HCT116 (cell line): Measurements from ENCODE around the gene ZDHHC19. TPM values are rescaled to one million over a fixed set of nuclear protein-coding genes. Genes with fewer than 3 reads are reported as not detected.

ENCODE experiments used
- ATAC-seq: fragments of 200-7000 bp; cut with Tn5 transposase; 2 replicates; pipeline ENCODE4 v1.9.1; 2020; ENCODE audit warnings: mild to moderate bottlenecking, moderate library complexity
- BruUV-seq: library from RNA; stranded (reverse); fragments of 400-500 nt; replicated peaks from 2 replicates; lab custom pipeline; 2021; lab: Mats Ljungman, UMichigan
- CTCF ChIA-PET: fragments of 300-600 bp; sonication (Branson Sonifier 250); formaldehyde crosslinking; loops from one replicate; lab custom pipeline; 2021; ENCODE audit warnings: antibody characterized with exemption; lab: Charles Lee
- POLR2A ChIA-PET: fragments of 300-600, 350-600 bp; sonication (Branson Sonifier 250); formaldehyde crosslinking; loops from one replicate; lab custom pipeline; 2021; ENCODE audit warnings: antibody characterized with exemption; lab: Charles Lee
- RAD21 ChIA-PET, 2 experiments: fragments of 300-600 bp; sonication (Branson Sonifier 250); formaldehyde crosslinking; loops; one replicate each; lab custom pipeline; 2023; ENCODE audit warnings: low total read pairs in 2 of 2; ENCODE audit not compliant: uncharacterized antibody in 2 of 2, unreplicated experiment in 2 of 2, low non-redundant PET in 1 of 2; lab: Charles Lee
- DNase-seq: peaks from one replicate; pipeline ENCODE4 v3.0.0-alpha.2; 2010; ENCODE audit warnings: low read depth, low spot score
- H2AFZ ChIP-seq: fragments of 200-600 bp; shearing (Covaris generic), sonication (generic); 2 replicates; pipeline ENCODE4 v1.6.1; 2017; ENCODE audit warnings: low read depth, mixed run types, mixed read lengths, antibody characterized with exemption, low read length; ENCODE audit not compliant: poor library complexity, severe bottlenecking
- H3K27ac ChIP-seq: 2 replicates; pipeline ENCODE4 v1.5.1; 2012; ENCODE audit warnings: low read depth, low read length
- H3K27me3 ChIP-seq: fragments of 200-600 bp; sonication (generic); 2 replicates; pipeline ENCODE4 v1.6.1; 2016; ENCODE audit warnings: mixed run types, low read length, mixed read lengths; ENCODE audit not compliant: insufficient read depth
- H3K36me3 ChIP-seq, 2 experiments: fragments of 200-500 bp in 1 of 2; fragments of 200-600 bp in 1 of 2; sonication (Bioruptor generic) in 1 of 2; sonication (generic) in 1 of 2; 2 replicates each; pipeline versions ENCODE4 v1.5.1 to v1.6.1; 2014 to 2016; ENCODE audit warnings: low read length in 2 of 2, inconsistent platforms in 1 of 2, mixed read lengths in 1 of 2, mixed run types in 1 of 2; ENCODE audit not compliant: insufficient read depth in 2 of 2, control insufficient read depth in 1 of 2
- H3K4me1 ChIP-seq, 2 experiments: fragments of 200-600 bp in 1 of 2; sonication (generic) in 1 of 2; 2 replicates each; pipeline versions ENCODE4 v1.5.1 to v1.6.1; 2012 to 2017; ENCODE audit warnings: low read length in 2 of 2, inconsistent platforms in 1 of 2, mild to moderate bottlenecking in 1 of 2, mixed read lengths in 1 of 2, mixed run types in 1 of 2, moderate library complexity in 1 of 2; ENCODE audit not compliant: insufficient read depth in 2 of 2, control insufficient read depth in 1 of 2
- H3K4me2 ChIP-seq: fragments of 200-600 bp; sonication (generic); 2 replicates; pipeline ENCODE4 v1.6.1; 2017; ENCODE audit warnings: mixed run types, low read length, mixed read lengths
- H3K4me3 ChIP-seq, 2 experiments: fragments of 200-600 bp in 1 of 2; sonication (generic) in 1 of 2; replicated peaks in 1 of 2; 2 replicates each; pipeline ENCODE4 v1.5.1; 2011 to 2016; ENCODE audit warnings: low read length in 2 of 2, control low read depth in 1 of 2, low read depth in 1 of 2, mild to moderate bottlenecking in 1 of 2, mixed read lengths in 1 of 2, mixed run types in 1 of 2
- H3K79me2 ChIP-seq: fragments of 200-600 bp; sonication (generic); 2 replicates; pipeline ENCODE4 v1.6.1; 2017; ENCODE audit warnings: mild to moderate bottlenecking, mixed run types, low read length, moderate library complexity, mixed read lengths; ENCODE audit not compliant: insufficient read depth
- H3K9ac ChIP-seq: fragments of 200-600 bp; sonication (generic); 2 replicates; pipeline ENCODE4 v1.6.1; 2016; ENCODE audit warnings: low read length, mixed read lengths
- H3K9me2 ChIP-seq: fragments of 200-600 bp; sonication (generic), shearing (Covaris generic); 2 replicates; pipeline ENCODE4 v1.6.1; 2017; ENCODE audit warnings: mixed run types, mild to moderate bottlenecking, moderate library complexity; ENCODE audit not compliant: insufficient read depth
- H3K9me3 ChIP-seq, 2 experiments: fragments of 200-500 bp in 1 of 2; fragments of 200-600 bp in 1 of 2; sonication (Bioruptor generic) in 1 of 2; sonication (generic) in 1 of 2; 2 replicates each; pipeline ENCODE4 v1.6.1; 2014 to 2017; ENCODE audit warnings: low read length in 2 of 2, mixed read lengths in 2 of 2, inconsistent platforms in 1 of 2, low read depth in 1 of 2, mild to moderate bottlenecking in 1 of 2, mixed run types in 1 of 2, moderate library complexity in 1 of 2; ENCODE audit not compliant: control insufficient read depth in 1 of 2, insufficient read depth in 1 of 2
- H4K20me1 ChIP-seq: fragments of 200-600 bp; sonication (generic), shearing (Covaris generic); 2 replicates; pipeline ENCODE4 v1.6.1; 2017; ENCODE audit warnings: mixed run types, mild to moderate bottlenecking, moderate library complexity; ENCODE audit not compliant: insufficient read depth
- CEBPB ChIP-seq: IDR thresholded peaks from 2 replicates; pipeline ENCODE4 v1.6.1; 2012; ENCODE audit warnings: low read depth
- ELF1 ChIP-seq: IDR thresholded peaks from 2 replicates; pipeline ENCODE4 v1.6.1; 2012; ENCODE audit warnings: low read depth, borderline replicate concordance
- EZH2 ChIP-seq: fragments of 200-600 bp; sonication (generic); IDR thresholded peaks from 2 replicates; pipeline ENCODE4 v1.6.1; 2017; ENCODE audit warnings: antibody characterized with exemption, mixed run types
- FOSL1 ChIP-seq: IDR thresholded peaks from 2 replicates; pipeline ENCODE4 v1.6.1; 2012; ENCODE audit warnings: low read depth
- YY1 ChIP-seq: IDR thresholded peaks from 2 replicates; pipeline ENCODE4 v1.6.1; 2011; ENCODE audit warnings: low read length, low read depth, moderate library complexity, mild to moderate bottlenecking; ENCODE audit not compliant: insufficient replicate concordance; ENCODE audit errors: extremely low read depth
- ZFX ChIP-seq: fragments of 450-650 bp; IDR thresholded peaks from 2 replicates; pipeline ENCODE4 v1.6.1; 2017
- intact Hi-C: fragments of 100-400 bp; cut with micrococcal nuclease; formaldehyde crosslinking; loops from 2 replicates; pipeline ENCODE4 v1.10.0; 2022
- total RNA-seq: library from RNA; stranded (reverse); gene quantifications from one replicate; pipeline ENCODE4 v1.2.1, GENCODE V29; 2021; ENCODE audit not compliant: unreplicated experiment
- TF ChIP-seq, protein P1 (sequence below): IDR thresholded peaks from 2 replicates; pipeline ENCODE4 v1.6.1; 2012; ENCODE audit warnings: low read depth

The ZDHHC19 gene
- total RNA-seq, 1 experiment from 2014 or later: not detected

- ChIA-PET POLR2A (no interaction called here), CTCF (no interaction called here), RAD21 (no interaction called here)
- H3K4me3 ChIP-seq: no peak overlapping the region
- ATAC-seq (no peak), DNase-seq (no peak)
- no peaks in the 10 kb centered on the region for H4K20me1 ChIP-seq
- no peak overlapping the region for H3K4me2 ChIP-seq
- intact Hi-C loops: no loop called here
- BruUV-seq: no TSS peak
- H2AFZ ChIP-seq: no peak overlapping the region
- no peak for TF ChIP-seq FOSL1
- TF ChIP-seq YY1: no peak
- TF ChIP-seq, protein P1, sequence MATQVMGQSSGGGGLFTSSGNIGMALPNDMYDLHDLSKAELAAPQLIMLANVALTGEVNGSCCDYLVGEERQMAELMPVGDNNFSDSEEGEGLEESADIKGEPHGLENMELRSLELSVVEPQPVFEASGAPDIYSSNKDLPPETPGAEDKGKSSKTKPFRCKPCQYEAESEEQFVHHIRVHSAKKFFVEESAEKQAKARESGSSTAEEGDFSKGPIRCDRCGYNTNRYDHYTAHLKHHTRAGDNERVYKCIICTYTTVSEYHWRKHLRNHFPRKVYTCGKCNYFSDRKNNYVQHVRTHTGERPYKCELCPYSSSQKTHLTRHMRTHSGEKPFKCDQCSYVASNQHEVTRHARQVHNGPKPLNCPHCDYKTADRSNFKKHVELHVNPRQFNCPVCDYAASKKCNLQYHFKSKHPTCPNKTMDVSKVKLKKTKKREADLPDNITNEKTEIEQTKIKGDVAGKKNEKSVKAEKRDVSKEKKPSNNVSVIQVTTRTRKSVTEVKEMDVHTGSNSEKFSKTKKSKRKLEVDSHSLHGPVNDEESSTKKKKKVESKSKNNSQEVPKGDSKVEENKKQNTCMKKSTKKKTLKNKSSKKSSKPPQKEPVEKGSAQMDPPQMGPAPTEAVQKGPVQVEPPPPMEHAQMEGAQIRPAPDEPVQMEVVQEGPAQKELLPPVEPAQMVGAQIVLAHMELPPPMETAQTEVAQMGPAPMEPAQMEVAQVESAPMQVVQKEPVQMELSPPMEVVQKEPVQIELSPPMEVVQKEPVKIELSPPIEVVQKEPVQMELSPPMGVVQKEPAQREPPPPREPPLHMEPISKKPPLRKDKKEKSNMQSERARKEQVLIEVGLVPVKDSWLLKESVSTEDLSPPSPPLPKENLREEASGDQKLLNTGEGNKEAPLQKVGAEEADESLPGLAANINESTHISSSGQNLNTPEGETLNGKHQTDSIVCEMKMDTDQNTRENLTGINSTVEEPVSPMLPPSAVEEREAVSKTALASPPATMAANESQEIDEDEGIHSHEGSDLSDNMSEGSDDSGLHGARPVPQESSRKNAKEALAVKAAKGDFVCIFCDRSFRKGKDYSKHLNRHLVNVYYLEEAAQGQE: no peak
- TF ChIP-seq ELF1: no peak
- TF ChIP-seq ZFX: no peak
- TF ChIP-seq EZH2: no peak
- no peak for TF ChIP-seq CEBPB
- H3K9me3 ChIP-seq: no peaks in the 10 kb centered on the region
- no peaks in the 10 kb centered on the region for H3K4me1 ChIP-seq
- no peaks in the 10 kb centered on the region for H3K36me3 ChIP-seq
- H3K9me2 ChIP-seq: no peaks in the 10 kb centered on the region
- no peaks in the 10 kb centered on the region for H3K27me3 ChIP-seq
- no peak overlapping the region for H3K9ac ChIP-seq
- H3K27ac ChIP-seq: no peak overlapping the region
- no peaks in the 10 kb centered on the region for H3K79me2 ChIP-seq
Measured at GRCh38 chr3:196225763-196226364, 14.7 kb upstream of the ZDHHC19 start.
